Measurements from ENCODE around the gene AHNAK2. TPM values are rescaled to one million over a fixed set of nuclear protein-coding genes. Genes with fewer than 3 reads are reported as not detected.

AHNAK2 gene
- total RNA-seq, 1 experiment from 2014 or later: 45.0 TPM

DNA sequence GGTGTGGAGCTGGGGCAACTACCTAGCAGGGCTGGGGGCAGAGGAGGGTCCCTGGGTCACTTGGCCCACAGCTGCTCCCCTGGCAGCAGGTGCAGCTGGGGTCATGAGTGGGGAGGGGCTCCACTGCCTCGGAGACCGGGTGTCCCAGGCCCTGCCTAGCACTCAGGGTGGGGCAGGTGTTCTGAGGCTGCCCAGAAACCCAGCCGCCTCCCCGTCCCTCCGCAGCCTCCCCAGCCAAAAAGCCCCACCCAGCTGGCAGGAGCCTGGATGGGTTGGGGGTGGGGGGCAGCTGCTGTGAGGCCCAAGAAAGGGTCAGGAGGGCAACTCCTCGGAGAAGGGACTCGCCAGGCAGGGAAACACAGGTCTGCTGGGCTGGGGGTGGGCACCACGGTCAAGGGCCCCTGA lies 11.2 kb downstream of the AHNAK2 start:
- no peaks in the 10 kb centered on the region for H3K27me3 ChIP-seq (ENCODE audit: insufficient read depth, low read length)
- no peak for TF ChIP-seq ZFX (IDR thresholded peaks at IDR 0.05)
- no peak for TF ChIP-seq TCF7L2 (IDR thresholded peaks at IDR 0.05; ENCODE audit: borderline replicate concordance, extremely low read depth, insufficient read depth, insufficient read length)
- BruUV-seq (replicated peaks): no TSS peak
- ATAC-seq: no peak
- peaks cover 46 to 57% of the 10 kb centered on the region in 2 experiments for H3K4me1 ChIP-seq (ENCODE audit: control insufficient read depth in 1 of 2, insufficient read depth in 2 of 2, low read length in 2 of 2)
- ChIA-PET RAD21 (ENCODE audit: low non-redundant PET in 1 of 2, low total read pairs in 2 of 2, uncharacterized antibody in 2 of 2, unreplicated experiment in 2 of 2) (no interaction called here), POLR2A (no interaction called here), CTCF (interaction anchor here (1.1 to 1.3 kb wide), 2 partner anchors 70 to 78 kb away, joined by 3 read pairs; no protein-coding TSS in a partner anchor)
- no peak for DNase-seq (ENCODE audit: low read depth, low spot score)
- peak overlapping the region; percentile 80 for H3K9ac ChIP-seq (ENCODE audit: low read length)
- no peaks in the 10 kb centered on the region for H4K20me1 ChIP-seq (ENCODE audit: insufficient read depth)
- H3K9me3 ChIP-seq (ENCODE audit: control insufficient read depth in 1 of 2, insufficient read depth in 1 of 2, low read depth in 1 of 2, low read length in 2 of 2): no peaks in the 10 kb centered on the region
- peak overlapping the region; percentile 42 to 56; a peak in 3 of 4 replicates for H3K4me3 ChIP-seq (replicated peaks in 1 of 2; ENCODE audit: low read depth in 1 of 2, low read length in 2 of 2)
- no peaks in the 10 kb centered on the region; a peak in 1 of 4 replicates for H3K36me3 ChIP-seq (ENCODE audit: control insufficient read depth in 1 of 2, insufficient read depth in 2 of 2, low read length in 2 of 2)
- H3K9me2 ChIP-seq (ENCODE audit: insufficient read depth): no peaks in the 10 kb centered on the region
- H3K4me2 ChIP-seq (ENCODE audit: low read length): peak overlapping the region; percentile 90
- no peaks in the 10 kb centered on the region for H3K79me2 ChIP-seq (ENCODE audit: insufficient read depth, low read length)
- H3K27ac ChIP-seq (ENCODE audit: low read depth, low read length): peak overlapping the region; percentile 98; the same call in 1 of the 2 replicates
- intact Hi-C loops (cut with micrococcal nuclease): no loop called here
- H2AFZ ChIP-seq (ENCODE audit: low read depth, low read length, poor library complexity, severe bottlenecking): no peak overlapping the region

DNA sequence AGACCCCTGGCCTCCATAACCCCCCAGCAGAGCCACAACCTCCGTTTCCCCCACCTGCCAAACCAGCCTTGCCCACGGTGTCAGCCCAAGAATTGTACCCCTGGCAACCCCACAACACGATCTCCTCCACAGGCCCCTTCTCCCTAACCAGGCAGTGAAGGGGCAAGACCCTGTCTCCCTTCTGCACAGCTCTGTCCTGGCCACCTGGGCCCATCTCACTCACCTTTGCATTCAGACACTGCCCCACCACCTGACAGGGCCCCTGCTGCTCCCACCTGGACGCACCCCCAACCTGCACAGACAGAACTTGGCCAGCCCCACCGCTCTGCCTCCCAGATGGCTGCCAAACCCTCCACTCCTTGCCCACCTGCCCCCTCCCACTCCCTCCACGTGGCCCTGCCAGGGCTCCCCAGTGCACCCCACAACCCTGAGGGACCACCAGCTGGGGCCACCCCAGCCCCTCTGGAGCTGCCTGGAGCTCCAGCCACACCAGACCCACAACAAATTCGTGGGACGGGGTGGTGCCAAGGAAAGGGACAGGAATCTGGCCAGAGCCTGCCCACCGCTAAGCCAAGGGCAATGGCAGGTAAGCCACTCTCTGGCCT lies 11.8 kb downstream of the AHNAK2 start:
- no TSS peak for BruUV-seq (replicated peaks)
- Histone ChIP-seq H3K9me2 (ENCODE audit: insufficient read depth) (no peaks in the 10 kb centered on the region), H3K4me3 (replicated peaks in 1 of 2; ENCODE audit: low read depth in 1 of 2, low read length in 2 of 2) (no peak overlapping the region), H3K9me3 (ENCODE audit: control insufficient read depth in 1 of 2, insufficient read depth in 1 of 2, low read depth in 1 of 2, low read length in 2 of 2) (no peaks in the 10 kb centered on the region), H3K27me3 (ENCODE audit: insufficient read depth, low read length) (no peaks in the 10 kb centered on the region), H3K27ac (ENCODE audit: low read depth, low read length) (no peak overlapping the region), H4K20me1 (ENCODE audit: insufficient read depth) (no peaks in the 10 kb centered on the region), H3K36me3 (ENCODE audit: control insufficient read depth in 1 of 2, insufficient read depth in 2 of 2, low read length in 2 of 2) (no peaks in the 10 kb centered on the region; a peak in 1 of 4 replicates), H3K79me2 (ENCODE audit: insufficient read depth, low read length) (no peaks in the 10 kb centered on the region), H2AFZ (ENCODE audit: low read depth, low read length, poor library complexity, severe bottlenecking) (no peak overlapping the region), H3K4me1 (ENCODE audit: control insufficient read depth in 1 of 2, insufficient read depth in 2 of 2, low read length in 2 of 2) (peaks cover 40 to 50% of the 10 kb centered on the region in 2 experiments), H3K4me2 (ENCODE audit: low read length) (peak overlapping the region; percentile 90), H3K9ac (ENCODE audit: low read length) (peak overlapping the region; percentile 80; the same call in 1 of the 2 replicates)
- no peak for ATAC-seq
- no peak for DNase-seq (ENCODE audit: low read depth, low spot score)
- ChIA-PET POLR2A (no interaction called here), RAD21 (ENCODE audit: low non-redundant PET in 1 of 2, low total read pairs in 2 of 2, uncharacterized antibody in 2 of 2, unreplicated experiment in 2 of 2) (no interaction called here), CTCF (interaction anchor here (1.3 kb wide), 1 partner anchor 79 kb away, joined by 3 read pairs; no protein-coding TSS in a partner anchor)
- intact Hi-C loops (cut with micrococcal nuclease): no loop called here
- TF ChIP-seq, protein P1, sequence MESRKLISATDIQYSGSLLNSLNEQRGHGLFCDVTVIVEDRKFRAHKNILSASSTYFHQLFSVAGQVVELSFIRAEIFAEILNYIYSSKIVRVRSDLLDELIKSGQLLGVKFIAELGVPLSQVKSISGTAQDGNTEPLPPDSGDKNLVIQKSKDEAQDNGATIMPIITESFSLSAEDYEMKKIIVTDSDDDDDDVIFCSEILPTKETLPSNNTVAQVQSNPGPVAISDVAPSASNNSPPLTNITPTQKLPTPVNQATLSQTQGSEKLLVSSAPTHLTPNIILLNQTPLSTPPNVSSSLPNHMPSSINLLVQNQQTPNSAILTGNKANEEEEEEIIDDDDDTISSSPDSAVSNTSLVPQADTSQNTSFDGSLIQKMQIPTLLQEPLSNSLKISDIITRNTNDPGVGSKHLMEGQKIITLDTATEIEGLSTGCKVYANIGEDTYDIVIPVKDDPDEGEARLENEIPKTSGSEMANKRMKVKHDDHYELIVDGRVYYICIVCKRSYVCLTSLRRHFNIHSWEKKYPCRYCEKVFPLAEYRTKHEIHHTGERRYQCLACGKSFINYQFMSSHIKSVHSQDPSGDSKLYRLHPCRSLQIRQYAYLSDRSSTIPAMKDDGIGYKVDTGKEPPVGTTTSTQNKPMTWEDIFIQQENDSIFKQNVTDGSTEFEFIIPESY (IDR thresholded peaks at IDR 0.05; ENCODE audit: extremely low read depth, insufficient replicate concordance, low read length): no peak
- TF ChIP-seq SRF (IDR thresholded peaks at IDR 0.05; ENCODE audit: low read depth) (no peak), RAD21 (IDR thresholded peaks at IDR 0.05; ENCODE audit: low read depth) (no peak), JUND (IDR thresholded peaks at IDR 0.05) (no peak), SP1 (IDR thresholded peaks at IDR 0.05; ENCODE audit: low read depth) (no peak), TCF7L2 (IDR thresholded peaks at IDR 0.05; ENCODE audit: borderline replicate concordance, extremely low read depth, insufficient read depth, insufficient read length) (no peak), CBX3 (IDR thresholded peaks at IDR 0.05; ENCODE audit: low read depth) (no peak)
- TF ChIP-seq, protein P2, sequence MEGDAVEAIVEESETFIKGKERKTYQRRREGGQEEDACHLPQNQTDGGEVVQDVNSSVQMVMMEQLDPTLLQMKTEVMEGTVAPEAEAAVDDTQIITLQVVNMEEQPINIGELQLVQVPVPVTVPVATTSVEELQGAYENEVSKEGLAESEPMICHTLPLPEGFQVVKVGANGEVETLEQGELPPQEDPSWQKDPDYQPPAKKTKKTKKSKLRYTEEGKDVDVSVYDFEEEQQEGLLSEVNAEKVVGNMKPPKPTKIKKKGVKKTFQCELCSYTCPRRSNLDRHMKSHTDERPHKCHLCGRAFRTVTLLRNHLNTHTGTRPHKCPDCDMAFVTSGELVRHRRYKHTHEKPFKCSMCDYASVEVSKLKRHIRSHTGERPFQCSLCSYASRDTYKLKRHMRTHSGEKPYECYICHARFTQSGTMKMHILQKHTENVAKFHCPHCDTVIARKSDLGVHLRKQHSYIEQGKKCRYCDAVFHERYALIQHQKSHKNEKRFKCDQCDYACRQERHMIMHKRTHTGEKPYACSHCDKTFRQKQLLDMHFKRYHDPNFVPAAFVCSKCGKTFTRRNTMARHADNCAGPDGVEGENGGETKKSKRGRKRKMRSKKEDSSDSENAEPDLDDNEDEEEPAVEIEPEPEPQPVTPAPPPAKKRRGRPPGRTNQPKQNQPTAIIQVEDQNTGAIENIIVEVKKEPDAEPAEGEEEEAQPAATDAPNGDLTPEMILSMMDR (IDR thresholded peaks at IDR 0.05 in 2 of 3, conservative IDR thresholded peaks at IDR 0.05 in 1 of 3; ENCODE audit: borderline replicate concordance in 1 of 3, insufficient read depth in 1 of 3, low read depth in 2 of 3, low read length in 2 of 3): no peak
- TF ChIP-seq, protein P3, sequence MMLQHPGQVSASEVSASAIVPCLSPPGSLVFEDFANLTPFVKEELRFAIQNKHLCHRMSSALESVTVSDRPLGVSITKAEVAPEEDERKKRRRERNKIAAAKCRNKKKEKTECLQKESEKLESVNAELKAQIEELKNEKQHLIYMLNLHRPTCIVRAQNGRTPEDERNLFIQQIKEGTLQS (IDR thresholded peaks at IDR 0.05): no peak
- TF ChIP-seq, protein P4, sequence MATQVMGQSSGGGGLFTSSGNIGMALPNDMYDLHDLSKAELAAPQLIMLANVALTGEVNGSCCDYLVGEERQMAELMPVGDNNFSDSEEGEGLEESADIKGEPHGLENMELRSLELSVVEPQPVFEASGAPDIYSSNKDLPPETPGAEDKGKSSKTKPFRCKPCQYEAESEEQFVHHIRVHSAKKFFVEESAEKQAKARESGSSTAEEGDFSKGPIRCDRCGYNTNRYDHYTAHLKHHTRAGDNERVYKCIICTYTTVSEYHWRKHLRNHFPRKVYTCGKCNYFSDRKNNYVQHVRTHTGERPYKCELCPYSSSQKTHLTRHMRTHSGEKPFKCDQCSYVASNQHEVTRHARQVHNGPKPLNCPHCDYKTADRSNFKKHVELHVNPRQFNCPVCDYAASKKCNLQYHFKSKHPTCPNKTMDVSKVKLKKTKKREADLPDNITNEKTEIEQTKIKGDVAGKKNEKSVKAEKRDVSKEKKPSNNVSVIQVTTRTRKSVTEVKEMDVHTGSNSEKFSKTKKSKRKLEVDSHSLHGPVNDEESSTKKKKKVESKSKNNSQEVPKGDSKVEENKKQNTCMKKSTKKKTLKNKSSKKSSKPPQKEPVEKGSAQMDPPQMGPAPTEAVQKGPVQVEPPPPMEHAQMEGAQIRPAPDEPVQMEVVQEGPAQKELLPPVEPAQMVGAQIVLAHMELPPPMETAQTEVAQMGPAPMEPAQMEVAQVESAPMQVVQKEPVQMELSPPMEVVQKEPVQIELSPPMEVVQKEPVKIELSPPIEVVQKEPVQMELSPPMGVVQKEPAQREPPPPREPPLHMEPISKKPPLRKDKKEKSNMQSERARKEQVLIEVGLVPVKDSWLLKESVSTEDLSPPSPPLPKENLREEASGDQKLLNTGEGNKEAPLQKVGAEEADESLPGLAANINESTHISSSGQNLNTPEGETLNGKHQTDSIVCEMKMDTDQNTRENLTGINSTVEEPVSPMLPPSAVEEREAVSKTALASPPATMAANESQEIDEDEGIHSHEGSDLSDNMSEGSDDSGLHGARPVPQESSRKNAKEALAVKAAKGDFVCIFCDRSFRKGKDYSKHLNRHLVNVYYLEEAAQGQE (IDR thresholded peaks at IDR 0.05; ENCODE audit: low read depth): no peak

All from HCT116 (cell line).